Stomach smooth muscle (tissue), 2 donors: ENCODE data around the gene ALOX12B.

Experiments used
- H3K27ac ChIP-seq: one replicate; pipeline ENCODE4 v1.7.0; 2013; ENCODE audit warnings: mild to moderate bottlenecking, low read length, inconsistent platforms
- H3K27me3 ChIP-seq, 2 donors: one replicate each; pipeline ENCODE4 v1.7.0; 2013; ENCODE audit warnings: low read length in 2 of 2; ENCODE audit not compliant: insufficient read depth in 2 of 2, control insufficient read depth in 1 of 2
- H3K36me3 ChIP-seq, 2 donors: one replicate each; pipeline ENCODE4 v1.7.0; 2013; ENCODE audit warnings: low read length in 2 of 2; ENCODE audit not compliant: control insufficient read depth in 2 of 2, insufficient read depth in 2 of 2
- H3K4me1 ChIP-seq: one replicate; pipeline ENCODE4 v1.7.0; 2013; ENCODE audit warnings: low read length; ENCODE audit not compliant: control insufficient read depth, insufficient read depth
- H3K4me3 ChIP-seq, 2 donors: one replicate each; pipeline ENCODE4 v1.7.0; 2013; ENCODE audit warnings: low read length in 2 of 2
- H3K9ac ChIP-seq, 2 donors: one replicate each; pipeline ENCODE4 v1.7.0; 2013; ENCODE audit warnings: low read length in 2 of 2, mild to moderate bottlenecking in 1 of 2
- H3K9me3 ChIP-seq, 2 donors: one replicate each; pipeline ENCODE4 v1.7.0; 2013; ENCODE audit warnings: low read length in 2 of 2; ENCODE audit not compliant: control insufficient read depth in 2 of 2
- donor health status: healthy.
- donor health status: Pancreatic carcinoma.

The ALOX12B gene

DNA sequence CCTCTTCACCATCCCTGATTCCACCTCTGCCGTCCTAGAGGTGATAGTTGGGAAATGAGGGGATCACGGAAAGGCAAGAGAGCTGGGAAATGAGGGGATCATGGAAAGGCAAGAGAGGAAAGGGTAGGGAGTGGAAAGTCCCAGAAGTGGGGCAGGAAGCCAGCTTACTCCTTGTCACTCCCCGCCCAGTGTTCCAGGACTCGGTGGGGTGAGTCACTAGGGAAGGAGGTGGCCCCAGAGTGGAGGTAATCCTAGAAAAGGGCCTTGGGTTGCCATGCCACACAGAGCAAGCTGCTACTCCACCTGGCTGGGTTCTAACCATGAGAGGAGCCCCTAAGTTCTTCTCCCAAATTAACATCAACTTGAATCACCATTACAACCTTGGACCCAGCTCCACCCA lies 16.0 kb upstream of the ALOX12B start:
- Histone ChIP-seq H3K27me3 (peaks cover 2 to 7% of the 10 kb centered on the region in 2 donors), H3K27ac (no peak overlapping the region), H3K4me1 (no peaks in the 10 kb centered on the region), H3K9me3 (no peaks in the 10 kb centered on the region), H3K4me3 (no peak overlapping the region), H3K36me3 (no peaks in the 10 kb centered on the region), H3K9ac (no peak overlapping the region)

GRCh38 chr17:8101721-8102120 lies 14.2 kb upstream of the ALOX12B start:
- peaks cover 0 to 6% of the 10 kb centered on the region in 2 donors for H3K27me3 ChIP-seq
- H3K36me3 ChIP-seq, result no peaks in the 10 kb centered on the region
- H3K4me3 ChIP-seq, result no peak overlapping the region
- no peak overlapping the region for H3K27ac ChIP-seq
- H3K9ac ChIP-seq, result no peak overlapping the region
- no peaks in the 10 kb centered on the region for H3K9me3 ChIP-seq
- H3K4me1 ChIP-seq, result no peaks in the 10 kb centered on the region

DNA sequence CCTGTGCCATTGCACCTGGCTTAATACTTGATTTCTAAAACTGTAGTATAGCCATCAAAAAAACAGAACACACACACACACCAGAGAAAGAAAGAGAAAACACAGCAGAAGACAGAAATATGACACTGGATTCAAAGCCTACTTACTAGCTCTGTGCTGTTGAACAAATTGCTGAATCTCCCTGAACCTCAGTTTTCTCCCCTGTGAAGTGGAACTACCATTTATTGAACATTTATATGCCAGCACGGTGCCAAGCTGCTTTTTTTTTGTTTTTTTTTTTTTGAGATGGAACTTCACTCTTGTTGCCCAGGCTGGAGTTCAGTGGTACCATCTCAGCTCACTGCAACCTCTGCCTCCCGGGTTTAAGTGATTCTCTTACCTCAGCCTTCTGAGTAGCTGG lies 13.2 kb upstream of the ALOX12B start:
- peaks cover under 1 to 6% of the 10 kb centered on the region in 2 donors for H3K27me3 ChIP-seq
- H3K9ac ChIP-seq, result no peak overlapping the region
- H3K27ac ChIP-seq, result no peak overlapping the region
- no peak overlapping the region for H3K4me3 ChIP-seq
- no peaks in the 10 kb centered on the region for H3K4me1 ChIP-seq
- no peaks in the 10 kb centered on the region for H3K9me3 ChIP-seq
- no peaks in the 10 kb centered on the region for H3K36me3 ChIP-seq

- no peaks in the 10 kb centered on the region for H3K4me1 ChIP-seq
- no peaks in the 10 kb centered on the region for H3K36me3 ChIP-seq
- no peak overlapping the region for H3K27ac ChIP-seq
- no peak overlapping the region for H3K4me3 ChIP-seq
- no peak overlapping the region for H3K9ac ChIP-seq
- H3K9me3 ChIP-seq, result no peaks in the 10 kb centered on the region
- H3K27me3 ChIP-seq, result peaks cover 3 to 10% of the 10 kb centered on the region in 2 donors
Measured at GRCh38 chr17:8100111-8100510, 12.6 kb upstream of the ALOX12B start.

DNA sequence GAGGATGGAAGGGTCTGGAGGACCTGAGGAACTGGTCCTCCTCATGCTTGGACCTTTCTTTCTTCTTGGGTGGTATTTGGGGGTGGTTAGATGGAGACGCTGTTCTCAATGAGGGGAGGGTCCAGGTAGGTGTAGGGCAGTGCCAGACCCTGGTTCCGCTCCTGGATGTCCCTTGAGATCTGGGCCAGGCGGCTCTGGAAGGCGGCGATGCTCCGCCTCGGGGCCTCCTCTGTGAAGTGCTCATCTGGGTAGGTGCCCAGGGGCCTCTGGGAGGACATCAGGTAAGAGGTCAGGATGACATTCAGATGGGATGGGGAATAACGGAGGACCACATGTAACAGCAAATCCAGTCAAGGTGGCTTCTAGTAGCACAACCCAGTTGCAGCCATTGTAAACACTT lies 9.0 kb upstream of the ALOX12B start:
- Histone ChIP-seq H3K27me3 (peaks cover 17 to 20% of the 10 kb centered on the region in 2 donors), H3K36me3 (no peaks in the 10 kb centered on the region), H3K9me3 (no peaks in the 10 kb centered on the region), H3K9ac (no peak overlapping the region), H3K27ac (no peak overlapping the region), H3K4me1 (no peaks in the 10 kb centered on the region), H3K4me3 (no peak overlapping the region)

GRCh38 chr17:8095361-8095760 lies 7.8 kb upstream of the ALOX12B start:
- Histone ChIP-seq H3K27me3 (peaks cover 22 to 27% of the 10 kb centered on the region in 2 donors), H3K9ac (no peak overlapping the region), H3K36me3 (no peaks in the 10 kb centered on the region)

GRCh38 chr17:8091033-8091687 lies 3.6 kb upstream of the ALOX12B start:
- Histone ChIP-seq H3K36me3 (no peaks in the 10 kb centered on the region), H3K27me3 (peaks cover 32 to 41% of the 10 kb centered on the region in 2 donors), H3K9ac (no peak overlapping the region), H3K4me1 (no peaks in the 10 kb centered on the region), H3K4me3 (no peak overlapping the region), H3K27ac (no peak overlapping the region), H3K9me3 (no peaks in the 10 kb centered on the region)

More at GRCh38 chr17:8095361-8095760, 7.8 kb upstream of the ALOX12B start:
- Histone ChIP-seq H3K9me3 (no peaks in the 10 kb centered on the region), H3K27ac (no peak overlapping the region), H3K4me1 (no peaks in the 10 kb centered on the region), H3K4me3 (no peak overlapping the region)

DNA sequence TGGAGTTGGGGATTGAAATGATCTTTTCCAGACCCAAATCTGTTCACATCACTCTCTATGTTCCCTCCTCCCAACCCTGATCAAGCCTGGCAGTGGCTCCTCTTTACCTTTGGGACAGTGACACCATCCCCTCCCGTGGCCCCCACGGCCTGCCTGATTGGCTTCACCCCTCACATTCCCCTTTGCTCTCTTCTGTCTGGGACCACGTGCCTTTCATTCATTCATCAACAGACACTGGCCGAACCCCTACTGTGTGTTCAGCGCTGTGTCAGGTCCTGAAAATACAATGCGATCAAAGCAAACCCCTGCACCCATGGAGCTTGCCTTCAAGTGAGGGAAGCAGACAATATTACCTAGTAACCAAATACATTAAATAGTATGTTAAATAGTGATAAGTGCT lies 2.2 kb upstream of the ALOX12B start:
- no peaks in the 10 kb centered on the region for H3K36me3 ChIP-seq
- H3K27me3 ChIP-seq, result peaks cover 28 to 33% of the 10 kb centered on the region in 2 donors
- no peak overlapping the region for H3K4me3 ChIP-seq
- no peak overlapping the region for H3K27ac ChIP-seq
- H3K4me1 ChIP-seq, result no peaks in the 10 kb centered on the region
- no peak overlapping the region for H3K9ac ChIP-seq
- H3K9me3 ChIP-seq, result no peaks in the 10 kb centered on the region

DNA sequence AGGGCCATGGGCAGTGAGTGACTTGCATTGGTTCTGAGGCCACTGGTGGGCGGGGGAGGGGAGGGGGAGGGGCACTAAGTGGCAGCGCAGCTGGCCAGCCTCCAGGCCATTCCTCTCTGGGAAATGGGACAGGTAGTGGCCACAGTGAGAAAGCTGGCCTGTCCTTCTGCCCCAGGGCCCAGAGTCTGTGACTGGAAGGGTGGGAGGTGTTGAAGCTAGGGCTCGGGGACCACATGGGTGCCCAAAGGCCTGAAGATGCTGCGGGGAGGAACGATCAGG lies 375 bp upstream of the ALOX12B start:
- Histone ChIP-seq H3K4me3 (no peak overlapping the region), H3K27me3 (peaks cover 30 to 33% of the 10 kb centered on the region in 2 donors), H3K4me1 (no peaks in the 10 kb centered on the region), H3K9ac (no peak overlapping the region), H3K36me3 (no peaks in the 10 kb centered on the region), H3K27ac (no peak overlapping the region), H3K9me3 (no peaks in the 10 kb centered on the region)

DNA sequence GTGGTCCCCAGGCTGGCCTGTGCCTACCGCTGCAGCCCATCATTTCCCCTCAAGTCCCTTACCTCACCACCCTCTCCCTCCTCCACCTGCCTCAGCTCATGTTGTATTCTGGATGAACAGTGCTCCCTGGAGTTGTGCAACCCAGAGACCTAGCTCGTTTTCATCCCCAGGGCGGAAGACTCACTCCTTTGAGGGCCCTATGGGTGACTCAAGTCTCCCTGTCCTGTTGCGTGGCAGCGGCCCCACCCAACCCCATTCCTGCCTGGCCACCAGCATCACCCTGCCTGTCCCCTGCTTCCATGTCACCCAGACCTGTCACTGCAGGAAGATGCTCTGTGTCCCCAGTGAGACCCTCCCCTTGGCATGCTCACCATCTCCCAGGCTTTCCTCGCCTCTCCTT lies 3.3 kb downstream of the ALOX12B start:
- H3K4me1 ChIP-seq, result peaks cover 12% of the 10 kb centered on the region
- no peaks in the 10 kb centered on the region for H3K9me3 ChIP-seq
- no peak overlapping the region for H3K9ac ChIP-seq
- no peaks in the 10 kb centered on the region for H3K36me3 ChIP-seq
- peaks cover 32 to 37% of the 10 kb centered on the region in 2 donors for H3K27me3 ChIP-seq
- no peak overlapping the region for H3K4me3 ChIP-seq
- H3K27ac ChIP-seq, result no peak overlapping the region

- Histone ChIP-seq H3K9ac (no peak overlapping the region), H3K27ac (no peak overlapping the region), H3K27me3 (peaks cover 36 to 43% of the 10 kb centered on the region in 2 donors), H3K4me3 (no peak overlapping the region), H3K4me1 (peaks cover 14% of the 10 kb centered on the region), H3K36me3 (no peaks in the 10 kb centered on the region), H3K9me3 (no peaks in the 10 kb centered on the region)
Measured at GRCh38 chr17:8082292-8082691, 5.2 kb downstream of the ALOX12B start.
